ENCODE measurements around the gene COMMD3. TPM values are rescaled to one million over a fixed set of nuclear protein-coding genes. Genes with fewer than 3 reads are reported as not detected.

The COMMD3 gene
- total RNA-seq, 1 experiment from 2014 or later: 37.5 TPM

GRCh38 chr10:22338185-22338900, 22.2 kb downstream of the COMMD3 start:
- Histone ChIP-seq H3K9me3 (ENCODE audit: low read length) (no peaks in the 10 kb centered on the region), H3K4me2 (ENCODE audit: low read depth, low read length, poor library complexity, severe bottlenecking) (peak overlapping the region; percentile 21), H3K9me2 (replicated peaks; ENCODE audit: insufficient read depth, low read length) (no peaks in the 10 kb centered on the region), H2AFZ (ENCODE audit: low read length) (no peak overlapping the region), H4K20me1 (ENCODE audit: insufficient read depth, low read depth, low read length) (no peaks in the 10 kb centered on the region), H3K27me3 (ENCODE audit: low read length) (no peaks in the 10 kb centered on the region; the same call in 1 of the 2 replicates), H3K4me1 (ENCODE audit: low read length) (peaks cover 28% of the 10 kb centered on the region), H3K79me2 (ENCODE audit: low read length) (no peaks in the 10 kb centered on the region), H3K27ac (ENCODE audit: low read length) (no peak overlapping the region), H3K36me3 (ENCODE audit: insufficient read depth, low read length) (no peaks in the 10 kb centered on the region), H3K9ac (ENCODE audit: low read length) (no peak overlapping the region), H3K4me3 (ENCODE audit: low read length) (no peak overlapping the region)
- DNase-seq: no peak

GRCh38 chr10:22338931-22339330, 22.7 kb downstream of the COMMD3 start:
- Histone ChIP-seq H4K20me1 (ENCODE audit: insufficient read depth, low read depth, low read length) (no peaks in the 10 kb centered on the region), H3K27ac (ENCODE audit: low read length) (no peak overlapping the region), H3K9me2 (replicated peaks; ENCODE audit: insufficient read depth, low read length) (no peaks in the 10 kb centered on the region), H3K79me2 (ENCODE audit: low read length) (no peaks in the 10 kb centered on the region), H2AFZ (ENCODE audit: low read length) (no peak overlapping the region), H3K9ac (ENCODE audit: low read length) (no peak overlapping the region), H3K27me3 (ENCODE audit: low read length) (no peaks in the 10 kb centered on the region; the same call in 1 of the 2 replicates), H3K9me3 (ENCODE audit: low read length) (no peaks in the 10 kb centered on the region), H3K4me3 (ENCODE audit: low read length) (no peak overlapping the region), H3K4me1 (ENCODE audit: low read length) (peaks cover 30% of the 10 kb centered on the region), H3K4me2 (ENCODE audit: low read depth, low read length, poor library complexity, severe bottlenecking) (peak overlapping the region; percentile 21), H3K36me3 (ENCODE audit: insufficient read depth, low read length) (no peaks in the 10 kb centered on the region)
- no peak for DNase-seq

- no peaks in the 10 kb centered on the region for H3K9me2 ChIP-seq (replicated peaks; ENCODE audit: insufficient read depth, low read length)
- H3K27ac ChIP-seq (ENCODE audit: low read length): no peak overlapping the region
- peak overlapping the region; percentile 81 for H3K9ac ChIP-seq (ENCODE audit: low read length)
- H3K36me3 ChIP-seq (ENCODE audit: insufficient read depth, low read length): no peaks in the 10 kb centered on the region
- peak overlapping the region; percentile 83 for H3K4me2 ChIP-seq (ENCODE audit: low read depth, low read length, poor library complexity, severe bottlenecking)
- no peaks in the 10 kb centered on the region for H3K9me3 ChIP-seq (ENCODE audit: low read length)
- peak overlapping the region; percentile 74 for H3K4me3 ChIP-seq (ENCODE audit: low read length)
- no peaks in the 10 kb centered on the region for H3K79me2 ChIP-seq (ENCODE audit: low read length)
- no peak for DNase-seq
- H4K20me1 ChIP-seq (ENCODE audit: insufficient read depth, low read depth, low read length): no peaks in the 10 kb centered on the region
- peaks cover 35% of the 10 kb centered on the region for H3K4me1 ChIP-seq (ENCODE audit: low read length)
- H2AFZ ChIP-seq (ENCODE audit: low read length): peak overlapping the region; percentile 92
- H3K27me3 ChIP-seq (ENCODE audit: low read length): no peaks in the 10 kb centered on the region; the same call in 1 of the 2 replicates
Observed at GRCh38 chr10:22339761-22340328, 23.7 kb downstream of the COMMD3 start.

GRCh38 chr10:22340329-22341189, 24.4 kb downstream of the COMMD3 start:
- Histone ChIP-seq H3K9me3 (ENCODE audit: low read length) (no peaks in the 10 kb centered on the region), H3K27ac (ENCODE audit: low read length) (no peak overlapping the region), H3K79me2 (ENCODE audit: low read length) (no peaks in the 10 kb centered on the region), H3K27me3 (ENCODE audit: low read length) (no peaks in the 10 kb centered on the region; the same call in 1 of the 2 replicates), H3K9me2 (replicated peaks; ENCODE audit: insufficient read depth, low read length) (no peaks in the 10 kb centered on the region), H3K9ac (ENCODE audit: low read length) (peak overlapping the region; percentile 81), H3K4me2 (ENCODE audit: low read depth, low read length, poor library complexity, severe bottlenecking) (peak overlapping the region; percentile 83), H3K36me3 (ENCODE audit: insufficient read depth, low read length) (no peaks in the 10 kb centered on the region), H3K4me1 (ENCODE audit: low read length) (peaks cover 35% of the 10 kb centered on the region), H3K4me3 (ENCODE audit: low read length) (peak overlapping the region; percentile 74), H2AFZ (ENCODE audit: low read length) (peak overlapping the region; percentile 92), H4K20me1 (ENCODE audit: insufficient read depth, low read depth, low read length) (no peaks in the 10 kb centered on the region)
- DNase-seq: peak; percentile 94

GRCh38 chr10:22341190-22341925, 25.2 kb downstream of the COMMD3 start:
- peak overlapping the region; percentile 83 for H3K4me2 ChIP-seq (ENCODE audit: low read depth, low read length, poor library complexity, severe bottlenecking)
- H3K36me3 ChIP-seq (ENCODE audit: insufficient read depth, low read length): no peaks in the 10 kb centered on the region
- no peaks in the 10 kb centered on the region; the same call in 1 of the 2 replicates for H3K27me3 ChIP-seq (ENCODE audit: low read length)
- H3K27ac ChIP-seq (ENCODE audit: low read length): no peak overlapping the region
- peaks cover 35% of the 10 kb centered on the region for H3K4me1 ChIP-seq (ENCODE audit: low read length)
- no peaks in the 10 kb centered on the region for H3K9me3 ChIP-seq (ENCODE audit: low read length)
- H4K20me1 ChIP-seq (ENCODE audit: insufficient read depth, low read depth, low read length): no peaks in the 10 kb centered on the region
- no peaks in the 10 kb centered on the region for H3K9me2 ChIP-seq (replicated peaks; ENCODE audit: insufficient read depth, low read length)
- peak overlapping the region; percentile 92 for H2AFZ ChIP-seq (ENCODE audit: low read length)
- H3K9ac ChIP-seq (ENCODE audit: low read length): peak overlapping the region; percentile 81
- H3K79me2 ChIP-seq (ENCODE audit: low read length): no peaks in the 10 kb centered on the region
- DNase-seq: no peak
- H3K4me3 ChIP-seq (ENCODE audit: low read length): peak overlapping the region; percentile 74

GRCh38 chr10:22341926-22342196, 25.7 kb downstream of the COMMD3 start:
- no peak overlapping the region for H3K4me2 ChIP-seq (ENCODE audit: low read depth, low read length, poor library complexity, severe bottlenecking)
- no peaks in the 10 kb centered on the region for H3K9me3 ChIP-seq (ENCODE audit: low read length)
- no peak overlapping the region for H3K4me3 ChIP-seq (ENCODE audit: low read length)
- no peak overlapping the region for H2AFZ ChIP-seq (ENCODE audit: low read length)
- no peaks in the 10 kb centered on the region; the same call in 1 of the 2 replicates for H3K27me3 ChIP-seq (ENCODE audit: low read length)
- no peak for DNase-seq
- no peaks in the 10 kb centered on the region for H3K9me2 ChIP-seq (replicated peaks; ENCODE audit: insufficient read depth, low read length)
- H3K9ac ChIP-seq (ENCODE audit: low read length): no peak overlapping the region
- peaks cover 35% of the 10 kb centered on the region for H3K4me1 ChIP-seq (ENCODE audit: low read length)
- no peak overlapping the region for H3K27ac ChIP-seq (ENCODE audit: low read length)
- H3K36me3 ChIP-seq (ENCODE audit: insufficient read depth, low read length): no peaks in the 10 kb centered on the region
- no peaks in the 10 kb centered on the region for H4K20me1 ChIP-seq (ENCODE audit: insufficient read depth, low read depth, low read length)
- no peaks in the 10 kb centered on the region for H3K79me2 ChIP-seq (ENCODE audit: low read length)

GRCh38 chr10:22342421-22342820, 26.2 kb downstream of the COMMD3 start:
- DNase-seq: no peak

More at GRCh38 chr10:22342421-22342820, 26.2 kb downstream of the COMMD3 start:
- Histone ChIP-seq H3K9me3 (ENCODE audit: low read length) (no peaks in the 10 kb centered on the region), H3K4me3 (ENCODE audit: low read length) (no peak overlapping the region), H3K9ac (ENCODE audit: low read length) (no peak overlapping the region), H4K20me1 (ENCODE audit: insufficient read depth, low read depth, low read length) (no peaks in the 10 kb centered on the region), H3K36me3 (ENCODE audit: insufficient read depth, low read length) (no peaks in the 10 kb centered on the region), H3K27me3 (ENCODE audit: low read length) (no peaks in the 10 kb centered on the region; the same call in 1 of the 2 replicates), H3K4me2 (ENCODE audit: low read depth, low read length, poor library complexity, severe bottlenecking) (no peak overlapping the region), H2AFZ (ENCODE audit: low read length) (no peak overlapping the region), H3K9me2 (replicated peaks; ENCODE audit: insufficient read depth, low read length) (no peaks in the 10 kb centered on the region), H3K27ac (ENCODE audit: low read length) (no peak overlapping the region), H3K79me2 (ENCODE audit: low read length) (no peaks in the 10 kb centered on the region), H3K4me1 (ENCODE audit: low read length) (peaks cover 35% of the 10 kb centered on the region)

Data from Karpas-422 (cell line).